ENCODE measurements around the gene SMARCA4.

- TF ChIP-seq, protein P1, sequence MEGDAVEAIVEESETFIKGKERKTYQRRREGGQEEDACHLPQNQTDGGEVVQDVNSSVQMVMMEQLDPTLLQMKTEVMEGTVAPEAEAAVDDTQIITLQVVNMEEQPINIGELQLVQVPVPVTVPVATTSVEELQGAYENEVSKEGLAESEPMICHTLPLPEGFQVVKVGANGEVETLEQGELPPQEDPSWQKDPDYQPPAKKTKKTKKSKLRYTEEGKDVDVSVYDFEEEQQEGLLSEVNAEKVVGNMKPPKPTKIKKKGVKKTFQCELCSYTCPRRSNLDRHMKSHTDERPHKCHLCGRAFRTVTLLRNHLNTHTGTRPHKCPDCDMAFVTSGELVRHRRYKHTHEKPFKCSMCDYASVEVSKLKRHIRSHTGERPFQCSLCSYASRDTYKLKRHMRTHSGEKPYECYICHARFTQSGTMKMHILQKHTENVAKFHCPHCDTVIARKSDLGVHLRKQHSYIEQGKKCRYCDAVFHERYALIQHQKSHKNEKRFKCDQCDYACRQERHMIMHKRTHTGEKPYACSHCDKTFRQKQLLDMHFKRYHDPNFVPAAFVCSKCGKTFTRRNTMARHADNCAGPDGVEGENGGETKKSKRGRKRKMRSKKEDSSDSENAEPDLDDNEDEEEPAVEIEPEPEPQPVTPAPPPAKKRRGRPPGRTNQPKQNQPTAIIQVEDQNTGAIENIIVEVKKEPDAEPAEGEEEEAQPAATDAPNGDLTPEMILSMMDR (IDR thresholded peaks at IDR 0.05): no peak
- no peak for TF ChIP-seq POLR2A (IDR thresholded peaks at IDR 0.05)
These were observed 8.0 kb upstream of the SMARCA4 start for GRCh38 chr19:10952809-10953208.
